Neural progenitor cell (in vitro differentiated cells): ENCODE results near the gene CFAP70. TPM values are rescaled to one million over a fixed set of nuclear protein-coding genes. Genes with fewer than 3 reads are reported as not detected.
A peak's percentile ranks its signal among the peaks of the same experiment; 100 is the strongest.
"Not testable (repeated sequence)": the region's sequence is repeated elsewhere in the genome, so short reads cannot be mapped to it uniquely, and the experiment has no call there.

Experiments used
- DNase-seq: peaks from one replicate; pipeline ENCODE4 v3.0.0-alpha.2; 2016; ENCODE audit warnings: low spot score
- H2AFZ ChIP-seq: fragments of 200-600 bp; sonication (generic); replicated peaks from 2 replicates; pipeline ENCODE4 v1.6.1; 2016; ENCODE audit warnings: antibody characterized with exemption
- H3F3A ChIP-seq: fragments of 200-600 bp; sonication (generic); 2 replicates; pipeline ENCODE4 v1.6.1; 2016; ENCODE audit warnings: antibody characterized with exemption, low read depth
- H3K27ac ChIP-seq: fragments of 200-600 bp; sonication (generic); 2 replicates; pipeline ENCODE4 v1.5.1; 2016; ENCODE audit warnings: mild to moderate bottlenecking
- H3K27me3 ChIP-seq: fragments of 200-600 bp; sonication (generic); 2 replicates; pipeline ENCODE4 v1.6.1; 2016; ENCODE audit warnings: mild to moderate bottlenecking, moderate library complexity
- H3K36me3 ChIP-seq: fragments of 200-600 bp; sonication (generic); 2 replicates; pipeline ENCODE4 v1.5.1; 2016
- H3K4me1 ChIP-seq: fragments of 200-600 bp; sonication (generic); 2 replicates; pipeline ENCODE4 v1.6.1; 2016; ENCODE audit warnings: mixed run types
- H3K4me2 ChIP-seq: fragments of 200-600 bp; sonication (generic); 2 replicates; pipeline ENCODE4 v1.6.1; 2016
- H3K4me3 ChIP-seq: fragments of 200-600 bp; sonication (generic); 2 replicates; pipeline ENCODE4 v1.5.1; 2016
- H3K79me2 ChIP-seq: fragments of 200-600 bp; sonication (generic); 2 replicates; pipeline ENCODE4 v1.6.1; 2016; ENCODE audit warnings: low read depth
- H3K9ac ChIP-seq: fragments of 200-600 bp; sonication (generic); 2 replicates; pipeline ENCODE4 v1.6.1; 2016
- H3K9me3 ChIP-seq: fragments of 200-600 bp; sonication (generic); 2 replicates; pipeline ENCODE4 v1.5.1; 2016; ENCODE audit warnings: low read depth
- H4K20me1 ChIP-seq: fragments of 200-600 bp; sonication (generic); 2 replicates; pipeline ENCODE4 v1.6.1; 2016; ENCODE audit warnings: low read depth
- H3K27ac Mint-ChIP-seq: 3 replicates; pipeline ENCODE4 v1.8.0; 2021; ENCODE audit warnings: mixed read lengths
- H3K27me3 Mint-ChIP-seq: 2 replicates; pipeline ENCODE4 v1.8.0; 2022; ENCODE audit warnings: low read depth, mild to moderate bottlenecking, inconsistent platforms, moderate library complexity, mixed read lengths; ENCODE audit not compliant: insufficient read depth
- H3K36me3 Mint-ChIP-seq: 3 replicates; pipeline ENCODE4 v1.8.0; 2021; ENCODE audit warnings: mixed read lengths
- H3K4me1 Mint-ChIP-seq: 3 replicates; pipeline ENCODE4 v1.8.0; 2021; ENCODE audit warnings: mixed read lengths
- H3K4me3 Mint-ChIP-seq: 3 replicates; pipeline ENCODE4 v1.8.0; 2021; ENCODE audit warnings: mild to moderate bottlenecking, moderate library complexity, mixed read lengths
- H3K9me3 Mint-ChIP-seq: 3 replicates; pipeline ENCODE4 v1.8.0; 2020; ENCODE audit warnings: mixed read lengths
- CTCF ChIP-seq: fragments of 200-600 bp; sonication (generic); IDR thresholded peaks from 2 replicates; pipeline ENCODE4 v1.5.1; 2017; ENCODE audit warnings: antibody characterized with exemption, mild to moderate bottlenecking
- EZH2 ChIP-seq: fragments of 200-600 bp; sonication (generic); IDR thresholded peaks from 2 replicates; pipeline ENCODE4 v1.6.1; 2017; ENCODE audit warnings: antibody characterized with exemption, mild to moderate bottlenecking, moderate library complexity
- EZH2phosphoT487 ChIP-seq: fragments of 200-600 bp; sonication (generic); IDR thresholded peaks from 2 replicates; pipeline ENCODE4 v1.6.1; 2017; ENCODE audit warnings: antibody characterized with exemption
- total RNA-seq: library from RNA; depleted of rRNA; stranded (reverse); fragments of >200 nt; gene quantifications from 2 replicates; pipeline ENCODE4 v1.2.3, GENCODE V29; 2015; ENCODE audit warnings: low replicate concordance

The CFAP70 gene
- total RNA-seq, 1 donor from 2014 or later: 1.7 TPM

- H3K36me3 ChIP-seq: no peaks in the 10 kb centered on the region
- no peaks in the 10 kb centered on the region for H4K20me1 ChIP-seq
- no peak overlapping the region for H3K4me3 ChIP-seq
- H3K79me2 ChIP-seq: no peaks in the 10 kb centered on the region
- no peak overlapping the region for H3K27ac ChIP-seq
- H3K9me3 ChIP-seq: no peaks in the 10 kb centered on the region
- H3K9me3 Mint-ChIP-seq: no peaks in the 10 kb centered on the region
- H3K27me3 ChIP-seq: peaks cover 4% of the 10 kb centered on the region
- no peak for DNase-seq
- H2AFZ ChIP-seq: no peak overlapping the region
- H3K27me3 Mint-ChIP-seq: no peaks in the 10 kb centered on the region
- H3F3A ChIP-seq: no peaks in the 10 kb centered on the region
- no peaks in the 10 kb centered on the region for H3K36me3 Mint-ChIP-seq
- TF ChIP-seq CTCF: no peak
- TF ChIP-seq EZH2: no peak
- TF ChIP-seq EZH2phosphoT487: no peak
- no peaks in the 10 kb centered on the region for H3K4me1 Mint-ChIP-seq
- H3K4me3 Mint-ChIP-seq: no peak overlapping the region
- H3K4me2 ChIP-seq: no peak overlapping the region
- H3K27ac Mint-ChIP-seq: no peak overlapping the region
- no peak overlapping the region for H3K9ac ChIP-seq
- no peaks in the 10 kb centered on the region for H3K4me1 ChIP-seq
Observed at GRCh38 chr10:73333202-73333601, 25.5 kb downstream of the CFAP70 start.

GRCh38 chr10:73332379-73332778, 26.3 kb downstream of the CFAP70 start:
- no peak overlapping the region for H3K27ac ChIP-seq
- TF ChIP-seq CTCF (no peak), EZH2phosphoT487 (no peak), EZH2 (no peak)
- Mint-ChIP-seq H3K9me3 (no peaks in the 10 kb centered on the region), H3K27ac (no peak overlapping the region), H3K4me3 (no peak overlapping the region), H3K4me1 (no peaks in the 10 kb centered on the region), H3K36me3 (no peaks in the 10 kb centered on the region), H3K27me3 (no peaks in the 10 kb centered on the region)
- no peaks in the 10 kb centered on the region for H3K79me2 ChIP-seq
- H3K4me1 ChIP-seq: no peaks in the 10 kb centered on the region
- no peak overlapping the region for H3K9ac ChIP-seq
- no peaks in the 10 kb centered on the region for H3F3A ChIP-seq
- no peak overlapping the region for H3K4me2 ChIP-seq
- H3K4me3 ChIP-seq: no peak overlapping the region
- peaks cover 4% of the 10 kb centered on the region for H3K27me3 ChIP-seq
- no peak for DNase-seq
- no peaks in the 10 kb centered on the region for H4K20me1 ChIP-seq
- H2AFZ ChIP-seq: peak overlapping the region; percentile 10
- H3K36me3 ChIP-seq: no peaks in the 10 kb centered on the region
- H3K9me3 ChIP-seq: no peaks in the 10 kb centered on the region

GRCh38 chr10:73328523-73328922, 30.1 kb downstream of the CFAP70 start:
- not testable (repeated sequence) for H3K27me3 ChIP-seq, H3K36me3 Mint-ChIP-seq, H2AFZ ChIP-seq, H3K4me1 ChIP-seq, H3K27me3 Mint-ChIP-seq, H3K79me2 ChIP-seq, H3K9me3 Mint-ChIP-seq, H3K9me3 ChIP-seq, H4K20me1 ChIP-seq, H3K27ac Mint-ChIP-seq, H3K9ac ChIP-seq, H3K4me3 Mint-ChIP-seq, H3K4me1 Mint-ChIP-seq, H3K4me3 ChIP-seq, H3K27ac ChIP-seq, H3K36me3 ChIP-seq, H3K4me2 ChIP-seq, H3F3A ChIP-seq, DNase-seq

- H3K4me2 ChIP-seq, H2AFZ ChIP-seq, H3K4me1 Mint-ChIP-seq, H3K4me3 Mint-ChIP-seq, DNase-seq, H3K36me3 ChIP-seq, H3K9me3 ChIP-seq, H3K27me3 Mint-ChIP-seq, H3K27ac Mint-ChIP-seq, H3K9ac ChIP-seq, H3F3A ChIP-seq, H3K79me2 ChIP-seq, H3K4me1 ChIP-seq, H3K27me3 ChIP-seq, H3K4me3 ChIP-seq, H3K27ac ChIP-seq, H3K36me3 Mint-ChIP-seq, H4K20me1 ChIP-seq: not testable (repeated sequence)
- peaks cover 14% of the 10 kb centered on the region for H3K9me3 Mint-ChIP-seq
Observed at GRCh38 chr10:73325290-73325689, 33.4 kb downstream of the CFAP70 start.

GRCh38 chr10:73323582-73323981, 35.1 kb downstream of the CFAP70 start:
- H3F3A ChIP-seq, H3K36me3 ChIP-seq, H3K4me3 Mint-ChIP-seq, H3K27me3 Mint-ChIP-seq, H3K4me3 ChIP-seq, H4K20me1 ChIP-seq, H2AFZ ChIP-seq, H3K36me3 Mint-ChIP-seq, H3K79me2 ChIP-seq, H3K4me1 Mint-ChIP-seq, DNase-seq, H3K27ac Mint-ChIP-seq, H3K9me3 ChIP-seq, H3K4me2 ChIP-seq, H3K9ac ChIP-seq, H3K4me1 ChIP-seq, H3K27ac ChIP-seq, H3K27me3 ChIP-seq: not testable (repeated sequence)
- H3K9me3 Mint-ChIP-seq: peaks cover 18% of the 10 kb centered on the region
